Esophagus muscularis mucosa (tissue), 4 donors: ENCODE data around the gene SHPK. TPM values are rescaled to one million over a fixed set of nuclear protein-coding genes. Genes with fewer than 3 reads are reported as not detected.
A peak's percentile ranks its signal among the peaks of the same experiment; 100 is the strongest.

Experiments used
- DNase-seq: peaks from one replicate; pipeline ENCODE4 v3.0.0-alpha.2; 2017; ENCODE audit errors: extremely low spot score
- H3K27ac ChIP-seq, 4 donors: fragments of 200-600 bp; sonication (generic); replicated peaks in 1 of 4; 1 replicate in 3 of 4; 2 replicates in 1 of 4; pipeline ENCODE4 v1.5.1; 2016 to 2019; ENCODE audit warnings: mild to moderate bottlenecking in 1 of 4
- H3K27me3 ChIP-seq, 4 donors: fragments of 200-600 bp; sonication (generic); one replicate each; pipeline versions ENCODE4 v1.5.1 to v1.6.0; 2016 to 2019
- H3K36me3 ChIP-seq, 4 donors: fragments of 200-600 bp; sonication (generic); one replicate each; pipeline ENCODE4 v1.5.1; 2016 to 2019
- H3K4me1 ChIP-seq, 4 donors: fragments of 200-600 bp; sonication (generic); one replicate each; pipeline ENCODE4 v1.5.1; 2016 to 2019
- H3K4me3 ChIP-seq, 4 donors: fragments of 200-600 bp; sonication (generic); 1 replicate in 2 of 4; 2 replicates in 2 of 4; pipeline ENCODE4 v1.5.1; 2016 to 2019; ENCODE audit warnings: mild to moderate bottlenecking in 4 of 4, moderate library complexity in 1 of 4
- H3K9me3 ChIP-seq, 4 donors: fragments of 200-600 bp; sonication (generic); 1 replicate in 3 of 4; 2 replicates in 1 of 4; pipeline ENCODE4 v1.5.1; 2016 to 2019
- CTCF ChIP-seq, 3 experiments: fragments of 200-600 bp in 2 of 3; fragments of 450-650 bp in 1 of 3; sonication (generic) in 2 of 3; IDR thresholded peaks; one replicate each; pipeline ENCODE4 v1.5.1; 2017 to 2019; ENCODE audit warnings: antibody characterized with exemption in 3 of 3, mild to moderate bottlenecking in 2 of 3, moderate library complexity in 1 of 3
- EP300 ChIP-seq: sonication (generic); formaldehyde crosslinking; IDR thresholded peaks from one replicate; pipeline ENCODE4 v1.6.1; 2017; ENCODE audit warnings: antibody characterized with exemption
- POLR2A ChIP-seq: fragments of 450-650 bp; IDR thresholded peaks from one replicate; pipeline ENCODE4 v1.6.1; 2017; ENCODE audit warnings: antibody characterized with exemption, moderate library complexity, mild to moderate bottlenecking, low read depth
- POLR2AphosphoS5 ChIP-seq, 2 donors: sonication (generic); formaldehyde crosslinking; IDR thresholded peaks; one replicate each; pipeline ENCODE4 v1.6.1; 2017; ENCODE audit warnings: antibody characterized with exemption in 2 of 2
- WGBS: methylation state at CpG from one replicate; pipeline ENCODE4 v1.1.5; 2018; 5-methylcytosine and 5-hydroxymethylcytosine counted together
- intact Hi-C: fragments of 100-400 bp; cut with DNase I; formaldehyde crosslinking; loops from one replicate; pipeline ENCODE4 v1.15.1; 2023
- total RNA-seq, 4 donors: library from RNA; depleted of rRNA; stranded (reverse); fragments of >200 nt; gene quantifications; one replicate each; pipeline versions ENCODE4 v1.1.0 to v1.2.1, GENCODE V29; 2016

SHPK gene
- total RNA-seq, 4 donors from 2014 or later = 5.0 to 10.7 (median 5.6) TPM

- no peak for DNase-seq
- WGBS = 59% methylated on average over 20 of the region's 20 CpGs
- H3K27ac ChIP-seq = no peak overlapping the region
Measured at GRCh38 chr17:3647769-3648555, 11.9 kb upstream of the SHPK start.

GRCh38 chr17:3647251-3647650 lies 11.2 kb upstream of the SHPK start:
- TF ChIP-seq POLR2A (no peak), EP300 (no peak), POLR2AphosphoS5 (IDR thresholded peaks at IDR 0.05) (no peak), CTCF (IDR thresholded peaks at IDR 0.05) (no peak)
- Histone ChIP-seq H3K27ac (no peak overlapping the region), H3K4me3 (no peak overlapping the region), H3K36me3 (peaks cover 6 to 88% (median 48%) of the 10 kb centered on the region in 4 donors), H3K27me3 (no peaks in the 10 kb centered on the region), H3K4me1 (peaks cover 0 to 5% (median 0%) of the 10 kb centered on the region in 4 donors), H3K9me3 (no peaks in the 10 kb centered on the region)
- WGBS = 100% methylated on average over 3 of the region's 12 CpGs
- DNase-seq = no peak
- intact Hi-C loops = no loop called here

More at GRCh38 chr17:3647769-3648555, 11.9 kb upstream of the SHPK start:
- Histone ChIP-seq H3K27me3 (no peaks in the 10 kb centered on the region), H3K4me3 (no peak overlapping the region), H3K4me1 (peaks cover 0 to 5% (median 0%) of the 10 kb centered on the region in 4 donors), H3K9me3 (no peaks in the 10 kb centered on the region), H3K36me3 (peaks cover 6 to 81% (median 47%) of the 10 kb centered on the region in 4 donors)
- TF ChIP-seq POLR2A (no peak), CTCF (IDR thresholded peaks at IDR 0.05) (peak in 1 of 3 experiments; percentile 34)
- intact Hi-C loops = no loop called here

GRCh38 chr17:3645310-3645709 lies 9.3 kb upstream of the SHPK start:
- Histone ChIP-seq H3K36me3 (peaks cover 6 to 87% (median 49%) of the 10 kb centered on the region in 4 donors), H3K9me3 (no peaks in the 10 kb centered on the region), H3K4me1 (peaks cover 0 to 11% (median 3%) of the 10 kb centered on the region in 4 donors), H3K4me3 (no peak overlapping the region), H3K27ac (no peak overlapping the region), H3K27me3 (no peaks in the 10 kb centered on the region)
- DNase-seq = no peak
- intact Hi-C loops = no loop called here
- 81% methylated on average over 5 of the region's 5 CpGs for WGBS
- TF ChIP-seq CTCF (IDR thresholded peaks at IDR 0.05) (no peak), POLR2AphosphoS5 (IDR thresholded peaks at IDR 0.05) (no peak), EP300 (no peak), POLR2A (no peak)

GRCh38 chr17:3643889-3644349 lies 7.9 kb upstream of the SHPK start:
- Histone ChIP-seq H3K4me1 (peaks cover 0 to 15% (median 3%) of the 10 kb centered on the region in 4 donors), H3K27me3 (no peaks in the 10 kb centered on the region), H3K9me3 (no peaks in the 10 kb centered on the region), H3K4me3 (no peak overlapping the region), H3K36me3 (peaks cover 6 to 79% (median 42%) of the 10 kb centered on the region in 4 donors), H3K27ac (no peak overlapping the region)
- TF ChIP-seq CTCF (IDR thresholded peaks at IDR 0.05) (no peak), EP300 (no peak), POLR2AphosphoS5 (IDR thresholded peaks at IDR 0.05) (no peak), POLR2A (no peak)
- intact Hi-C loops = no loop called here
- DNase-seq = no peak
- 100% methylated on average over 4 of the region's 4 CpGs for WGBS
